ENCODE measurements around the gene PIN4. TPM values are rescaled to one million over a fixed set of nuclear protein-coding genes. Genes with fewer than 3 reads are reported as not detected.

Gene PIN4
- total and polyA plus RNA-seq, 10 of the 15 experiments (the other 5 are each of a cell fraction or from before 2014, with no cell fraction given), result 8.2 to 53.6 (median 33.9) TPM

DNA sequence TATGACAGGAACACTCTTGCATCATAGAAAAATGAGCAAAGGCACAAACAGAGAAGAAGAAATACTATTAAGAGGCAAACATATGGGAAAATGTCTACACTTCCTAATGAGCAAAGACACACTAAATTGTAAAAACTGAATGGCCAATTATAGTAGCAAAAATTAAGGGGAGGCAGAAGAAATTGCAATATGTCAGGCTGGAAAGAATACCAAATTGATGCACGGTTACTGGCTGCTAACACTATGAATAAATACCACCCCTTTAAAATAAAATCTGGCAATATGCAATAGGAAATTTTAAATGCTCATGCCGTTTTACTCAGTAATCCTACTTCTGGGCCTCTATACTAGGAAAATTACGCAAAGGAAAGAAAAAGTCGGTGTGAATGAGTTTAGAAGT is 16.0 kb upstream of the PIN4 start:
- SMC1A ChIA-PET (ENCODE audit: uncharacterized antibody, unreplicated experiment), result no interaction called here
- ATAC-seq (no peak), DNase-seq (ENCODE audit: low read depth, low spot score) (no peak), FAIRE-seq (no peak)
- no peak overlapping the region for H2AFZ ChIP-seq (ENCODE audit: control insufficient read depth, low read depth, low read length)
- no peaks in the 10 kb centered on the region for H3K36me3 ChIP-seq (ENCODE audit: control insufficient read depth in 2 of 2, insufficient read depth in 2 of 2, low read length in 1 of 2)
- H3K27ac ChIP-seq (ENCODE audit: control insufficient read depth, insufficient read depth), result no peak overlapping the region
- H3K9ac ChIP-seq (ENCODE audit: control insufficient read depth, insufficient read depth, low read length), result no peak overlapping the region
- CTCF ChIA-PET, result no interaction called here
- RAD21 ChIA-PET (ENCODE audit: unreplicated experiment), result no interaction called here
- H3K4me3 ChIP-seq, result no peak overlapping the region
- no peaks in the 10 kb centered on the region for H3K4me1 ChIP-seq (ENCODE audit: control insufficient read depth, insufficient read depth, low read length)
- no peaks in the 10 kb centered on the region for H3K9me3 ChIP-seq (replicated peaks; ENCODE audit: control insufficient read depth, insufficient read depth, low read length)
- 30% methylated on average over 4 of the region's 4 CpGs for WGBS (ENCODE audit: insufficient coverage, insufficient replicate concordance, low lambda C conversion rate, missing lambda C conversion rate)
- no peak overlapping the region for H3K4me2 ChIP-seq (ENCODE audit: control insufficient read depth, insufficient read depth)
- intact Hi-C loops (cut with micrococcal nuclease; ENCODE audit: unreplicated experiment) (no loop called here), in situ Hi-C loops (cut with MboI) (no loop called here)
- no peaks in the 10 kb centered on the region for H3K27me3 ChIP-seq (replicated peaks in 1 of 2; ENCODE audit: control insufficient read depth in 2 of 2, insufficient read depth in 2 of 2, low read length in 1 of 2)
- TF ChIP-seq STAT3 (IDR thresholded peaks at IDR 0.05; ENCODE audit: low read depth, low read length), result no peak
- H4K20me1 ChIP-seq (ENCODE audit: control insufficient read depth, insufficient read depth), result no peaks in the 10 kb centered on the region
- BruUV-seq (replicated peaks), result no TSS peak
- H3K79me2 ChIP-seq (ENCODE audit: control insufficient read depth, insufficient read depth, low read length), result no peaks in the 10 kb centered on the region
- POLR2A ChIA-PET, result no interaction called here

DNA sequence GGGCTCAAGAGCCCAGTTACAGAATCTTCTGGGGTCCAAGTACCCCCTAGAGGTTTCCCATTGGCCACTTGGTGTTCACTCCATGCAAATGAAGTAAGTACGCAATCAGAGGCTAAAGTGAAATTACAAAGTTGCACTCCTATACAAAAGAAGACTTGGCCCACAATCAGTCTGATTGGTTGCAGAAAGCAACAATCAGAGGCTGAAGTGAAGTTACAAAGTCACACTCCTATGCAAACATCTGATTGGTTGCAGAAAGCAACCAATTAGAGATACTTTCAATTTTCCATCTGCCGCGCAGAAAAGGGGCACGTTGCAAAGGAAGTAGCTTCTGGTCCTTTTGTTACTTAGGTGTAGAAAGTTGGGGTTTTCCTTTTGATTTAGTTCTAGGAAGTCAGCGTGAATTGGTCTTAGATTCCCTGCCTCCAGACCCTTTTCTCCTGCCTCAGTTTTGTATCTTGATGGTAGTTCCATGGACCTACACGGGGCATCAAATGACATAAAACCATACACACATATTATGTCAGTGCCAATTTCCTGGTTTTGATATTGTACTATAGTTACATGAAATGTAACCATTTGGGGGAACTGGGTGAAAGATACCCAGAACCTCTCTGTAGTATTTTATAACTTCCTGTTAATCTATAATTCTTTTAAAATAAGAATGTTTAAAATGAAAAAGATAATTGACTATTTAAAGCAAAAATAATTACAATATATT is 12.4 kb upstream of the PIN4 start:
- no peaks in the 10 kb centered on the region for H3K27me3 ChIP-seq (replicated peaks in 1 of 2; ENCODE audit: control insufficient read depth in 2 of 2, insufficient read depth in 2 of 2, low read length in 1 of 2)
- peak overlapping the region; percentile 26; the same call in 1 of the 2 replicates for H2AFZ ChIP-seq (ENCODE audit: control insufficient read depth, low read depth, low read length)
- WGBS (ENCODE audit: insufficient coverage, insufficient replicate concordance, low lambda C conversion rate, missing lambda C conversion rate), result 20% methylated on average over 6 of the region's 6 CpGs
- POLR2A ChIA-PET, result no interaction called here
- no peaks in the 10 kb centered on the region for H4K20me1 ChIP-seq (ENCODE audit: control insufficient read depth, insufficient read depth)
- in situ Hi-C loops (cut with MboI) (no loop called here), intact Hi-C loops (cut with micrococcal nuclease; ENCODE audit: unreplicated experiment) (no loop called here)
- H3K4me1 ChIP-seq (ENCODE audit: control insufficient read depth, insufficient read depth, low read length), result no peaks in the 10 kb centered on the region
- CTCF ChIA-PET, result no interaction called here
- no peak overlapping the region for H3K9ac ChIP-seq (ENCODE audit: control insufficient read depth, insufficient read depth, low read length)
- no TSS peak for BruUV-seq (replicated peaks)
- RAD21 ChIA-PET (ENCODE audit: unreplicated experiment), result no interaction called here
- H3K27ac ChIP-seq (ENCODE audit: control insufficient read depth, insufficient read depth), result no peak overlapping the region
- ATAC-seq, result no peak
- DNase-seq (ENCODE audit: low read depth, low spot score), result no peak
- SMC1A ChIA-PET (ENCODE audit: uncharacterized antibody, unreplicated experiment), result no interaction called here
- no peaks in the 10 kb centered on the region for H3K9me3 ChIP-seq (replicated peaks; ENCODE audit: control insufficient read depth, insufficient read depth, low read length)
- no peaks in the 10 kb centered on the region for H3K36me3 ChIP-seq (ENCODE audit: control insufficient read depth in 2 of 2, insufficient read depth in 2 of 2, low read length in 1 of 2)
- H3K4me2 ChIP-seq (ENCODE audit: control insufficient read depth, insufficient read depth), result no peak overlapping the region
- no peaks in the 10 kb centered on the region for H3K79me2 ChIP-seq (ENCODE audit: control insufficient read depth, insufficient read depth, low read length)
- FAIRE-seq, result no peak
- H3K4me3 ChIP-seq, result no peak overlapping the region
- no peak for TF ChIP-seq POU2F2 (IDR thresholded peaks at IDR 0.05; ENCODE audit: borderline replicate concordance, low read depth, low read length)
- TF ChIP-seq RAD51 (IDR thresholded peaks at IDR 0.05), result no peak
- TF ChIP-seq TCF7 (IDR thresholded peaks at IDR 0.05; ENCODE audit: borderline replicate concordance), result no peak
- TF ChIP-seq E2F4 (IDR thresholded peaks at IDR 0.05; ENCODE audit: low read depth, low read length), result no peak
- TF ChIP-seq ZZZ3 (IDR thresholded peaks at IDR 0.05; ENCODE audit: control insufficient read depth, insufficient read length, low read depth), result no peak
- no peak for TF ChIP-seq NBN (IDR thresholded peaks at IDR 0.05)
- no peak for TF ChIP-seq CBX5 (IDR thresholded peaks at IDR 0.05; ENCODE audit: low read depth)
- TF ChIP-seq, protein P1, sequence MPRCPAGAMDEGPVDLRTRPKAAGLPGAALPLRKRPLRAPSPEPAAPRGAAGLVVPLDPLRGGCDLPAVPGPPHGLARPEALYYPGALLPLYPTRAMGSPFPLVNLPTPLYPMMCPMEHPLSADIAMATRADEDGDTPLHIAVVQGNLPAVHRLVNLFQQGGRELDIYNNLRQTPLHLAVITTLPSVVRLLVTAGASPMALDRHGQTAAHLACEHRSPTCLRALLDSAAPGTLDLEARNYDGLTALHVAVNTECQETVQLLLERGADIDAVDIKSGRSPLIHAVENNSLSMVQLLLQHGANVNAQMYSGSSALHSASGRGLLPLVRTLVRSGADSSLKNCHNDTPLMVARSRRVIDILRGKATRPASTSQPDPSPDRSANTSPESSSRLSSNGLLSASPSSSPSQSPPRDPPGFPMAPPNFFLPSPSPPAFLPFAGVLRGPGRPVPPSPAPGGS (IDR thresholded peaks at IDR 0.05; ENCODE audit: borderline replicate concordance, insufficient read depth, low read depth, low read length, poor library complexity, severe bottlenecking), result no peak
- no peak for TF ChIP-seq TBL1XR1 (IDR thresholded peaks at IDR 0.05; ENCODE audit: low read depth, low read length)
- TF ChIP-seq ATF7 (IDR thresholded peaks at IDR 0.05; ENCODE audit: low read depth), result no peak
- no peak for TF ChIP-seq CEBPZ (IDR thresholded peaks at IDR 0.05; ENCODE audit: low read depth, low read length)

Data from GM12878 (cell line).